Tibial nerve (tissue), 4 donors: ENCODE data around the gene CEACAM8.

Source experiments
- CTCF ChIP-seq, 5 experiments: fragments of 200-600 bp in 3 of 5; fragments of 450-650 bp in 2 of 5; sonication (generic) in 3 of 5; IDR thresholded peaks; one replicate each; pipeline ENCODE4 v1.5.1; 2016 to 2019; ENCODE audit warnings: antibody characterized with exemption in 5 of 5, mild to moderate bottlenecking in 3 of 5, moderate library complexity in 2 of 5
- EP300 ChIP-seq, 2 donors: sonication (generic); formaldehyde crosslinking; IDR thresholded peaks; one replicate each; pipeline ENCODE4 v1.6.1; 2017; ENCODE audit warnings: antibody characterized with exemption in 2 of 2, mild to moderate bottlenecking in 1 of 2
- POLR2A ChIP-seq, 2 donors: fragments of 450-650 bp; IDR thresholded peaks; one replicate each; pipeline ENCODE4 v1.6.1; 2017; ENCODE audit warnings: antibody characterized with exemption in 2 of 2, mild to moderate bottlenecking in 2 of 2, moderate library complexity in 2 of 2

GRCh38 chr19:42552086-42553065 lies 42.3 kb downstream of the CEACAM8 start:
- TF ChIP-seq CTCF (IDR thresholded peaks at IDR 0.05): no peak
- TF ChIP-seq POLR2A (IDR thresholded peaks at IDR 0.05): no peak
- no peak for TF ChIP-seq EP300 (IDR thresholded peaks at IDR 0.05)
